H1 (cell line): ENCODE results near the gene MIER2. TPM values are rescaled to one million over a fixed set of nuclear protein-coding genes. Genes with fewer than 3 reads are reported as not detected.

ENCODE experiments used
- SIN3A ChIP-seq, 2 experiments: IDR thresholded peaks in 1 of 2; conservative IDR thresholded peaks in 1 of 2; 2 replicates each; pipeline ENCODE4 v1.6.1; 2011 to 2012; ENCODE audit warnings: low read length in 2 of 2, improper control_type of control experiment in 1 of 2, low read depth in 1 of 2, mild to moderate bottlenecking in 1 of 2
- polyA plus RNA-seq, 7 experiments: library from polyadenylated mRNA; depleted of rRNA in 3 of 7; stranded (reverse) in 5 of 7; unstranded in 2 of 7; fragments of >200 nt in 5 of 7; fragments of 200-250 nt in 2 of 7; gene quantifications; 1 replicate in 5 of 7; 2 replicates in 1 of 7; 4 replicates in 1 of 7; pipeline versions ENCODE4 v1.2.1 to v1.2.3, GENCODE V29; 2011 to 2013; ENCODE audit warnings: missing spikeins in 2 of 7, mixed read lengths in 2 of 7
- total RNA-seq: library from RNA; stranded (reverse); fragmentation: NEBNext Ultra II Directional; extraction: Animal tissue kit (Norgen Biotek cat#: 25700); gene quantifications from 2 replicates; pipeline ENCODE4 v1.2.1, GENCODE V29; 2021
- TF ChIP-seq, protein P1 (sequence below): fragments of 300-600 bp; sonication (generic); IDR thresholded peaks from 2 replicates; pipeline ENCODE4 v1.7.1; 2012; ENCODE audit warnings: low read length, moderate library complexity, mild to moderate bottlenecking, inconsistent platforms; ENCODE audit not compliant: insufficient replicate concordance

Gene MIER2
- total and polyA plus RNA-seq, 2 of the 8 experiments (the other 6 are each of a cell fraction or from before 2014, with no cell fraction given), result 30.3 to 48.3 TPM

DNA sequence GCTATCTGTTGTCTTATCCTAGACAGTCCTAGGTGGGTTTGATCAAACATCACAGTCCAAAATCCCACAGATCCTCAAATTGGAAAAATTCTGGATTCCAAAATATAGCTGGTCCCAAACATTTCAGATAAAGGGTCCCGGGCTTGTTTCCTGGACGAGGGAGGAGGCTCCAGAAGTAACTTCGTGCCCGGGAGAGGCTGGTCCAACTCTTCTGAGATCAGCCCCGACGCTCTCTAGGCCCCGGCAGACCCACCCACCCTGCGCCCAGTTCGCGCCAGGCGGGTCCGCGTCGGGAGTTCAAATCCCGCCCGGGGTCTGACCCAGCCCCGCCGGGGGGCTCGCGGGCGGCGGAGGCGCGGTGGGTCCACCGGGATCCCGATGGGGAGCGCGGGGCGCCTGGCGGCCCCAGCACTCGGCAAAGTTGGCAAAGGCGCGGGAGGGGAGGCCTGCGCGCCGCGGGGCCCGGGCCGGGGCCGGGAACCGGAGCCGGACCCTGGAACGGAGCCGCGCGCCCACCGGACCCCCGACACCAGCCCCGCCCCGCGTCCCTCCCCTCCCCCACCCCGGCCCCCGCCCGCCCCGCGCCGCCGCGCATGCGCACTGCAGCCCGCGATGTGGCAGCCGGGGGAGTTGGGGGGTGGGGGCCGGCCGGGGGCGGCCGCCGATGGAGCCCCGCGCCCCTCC, 513 bp downstream of the MIER2 start (continued):
- TF ChIP-seq, protein P1, sequence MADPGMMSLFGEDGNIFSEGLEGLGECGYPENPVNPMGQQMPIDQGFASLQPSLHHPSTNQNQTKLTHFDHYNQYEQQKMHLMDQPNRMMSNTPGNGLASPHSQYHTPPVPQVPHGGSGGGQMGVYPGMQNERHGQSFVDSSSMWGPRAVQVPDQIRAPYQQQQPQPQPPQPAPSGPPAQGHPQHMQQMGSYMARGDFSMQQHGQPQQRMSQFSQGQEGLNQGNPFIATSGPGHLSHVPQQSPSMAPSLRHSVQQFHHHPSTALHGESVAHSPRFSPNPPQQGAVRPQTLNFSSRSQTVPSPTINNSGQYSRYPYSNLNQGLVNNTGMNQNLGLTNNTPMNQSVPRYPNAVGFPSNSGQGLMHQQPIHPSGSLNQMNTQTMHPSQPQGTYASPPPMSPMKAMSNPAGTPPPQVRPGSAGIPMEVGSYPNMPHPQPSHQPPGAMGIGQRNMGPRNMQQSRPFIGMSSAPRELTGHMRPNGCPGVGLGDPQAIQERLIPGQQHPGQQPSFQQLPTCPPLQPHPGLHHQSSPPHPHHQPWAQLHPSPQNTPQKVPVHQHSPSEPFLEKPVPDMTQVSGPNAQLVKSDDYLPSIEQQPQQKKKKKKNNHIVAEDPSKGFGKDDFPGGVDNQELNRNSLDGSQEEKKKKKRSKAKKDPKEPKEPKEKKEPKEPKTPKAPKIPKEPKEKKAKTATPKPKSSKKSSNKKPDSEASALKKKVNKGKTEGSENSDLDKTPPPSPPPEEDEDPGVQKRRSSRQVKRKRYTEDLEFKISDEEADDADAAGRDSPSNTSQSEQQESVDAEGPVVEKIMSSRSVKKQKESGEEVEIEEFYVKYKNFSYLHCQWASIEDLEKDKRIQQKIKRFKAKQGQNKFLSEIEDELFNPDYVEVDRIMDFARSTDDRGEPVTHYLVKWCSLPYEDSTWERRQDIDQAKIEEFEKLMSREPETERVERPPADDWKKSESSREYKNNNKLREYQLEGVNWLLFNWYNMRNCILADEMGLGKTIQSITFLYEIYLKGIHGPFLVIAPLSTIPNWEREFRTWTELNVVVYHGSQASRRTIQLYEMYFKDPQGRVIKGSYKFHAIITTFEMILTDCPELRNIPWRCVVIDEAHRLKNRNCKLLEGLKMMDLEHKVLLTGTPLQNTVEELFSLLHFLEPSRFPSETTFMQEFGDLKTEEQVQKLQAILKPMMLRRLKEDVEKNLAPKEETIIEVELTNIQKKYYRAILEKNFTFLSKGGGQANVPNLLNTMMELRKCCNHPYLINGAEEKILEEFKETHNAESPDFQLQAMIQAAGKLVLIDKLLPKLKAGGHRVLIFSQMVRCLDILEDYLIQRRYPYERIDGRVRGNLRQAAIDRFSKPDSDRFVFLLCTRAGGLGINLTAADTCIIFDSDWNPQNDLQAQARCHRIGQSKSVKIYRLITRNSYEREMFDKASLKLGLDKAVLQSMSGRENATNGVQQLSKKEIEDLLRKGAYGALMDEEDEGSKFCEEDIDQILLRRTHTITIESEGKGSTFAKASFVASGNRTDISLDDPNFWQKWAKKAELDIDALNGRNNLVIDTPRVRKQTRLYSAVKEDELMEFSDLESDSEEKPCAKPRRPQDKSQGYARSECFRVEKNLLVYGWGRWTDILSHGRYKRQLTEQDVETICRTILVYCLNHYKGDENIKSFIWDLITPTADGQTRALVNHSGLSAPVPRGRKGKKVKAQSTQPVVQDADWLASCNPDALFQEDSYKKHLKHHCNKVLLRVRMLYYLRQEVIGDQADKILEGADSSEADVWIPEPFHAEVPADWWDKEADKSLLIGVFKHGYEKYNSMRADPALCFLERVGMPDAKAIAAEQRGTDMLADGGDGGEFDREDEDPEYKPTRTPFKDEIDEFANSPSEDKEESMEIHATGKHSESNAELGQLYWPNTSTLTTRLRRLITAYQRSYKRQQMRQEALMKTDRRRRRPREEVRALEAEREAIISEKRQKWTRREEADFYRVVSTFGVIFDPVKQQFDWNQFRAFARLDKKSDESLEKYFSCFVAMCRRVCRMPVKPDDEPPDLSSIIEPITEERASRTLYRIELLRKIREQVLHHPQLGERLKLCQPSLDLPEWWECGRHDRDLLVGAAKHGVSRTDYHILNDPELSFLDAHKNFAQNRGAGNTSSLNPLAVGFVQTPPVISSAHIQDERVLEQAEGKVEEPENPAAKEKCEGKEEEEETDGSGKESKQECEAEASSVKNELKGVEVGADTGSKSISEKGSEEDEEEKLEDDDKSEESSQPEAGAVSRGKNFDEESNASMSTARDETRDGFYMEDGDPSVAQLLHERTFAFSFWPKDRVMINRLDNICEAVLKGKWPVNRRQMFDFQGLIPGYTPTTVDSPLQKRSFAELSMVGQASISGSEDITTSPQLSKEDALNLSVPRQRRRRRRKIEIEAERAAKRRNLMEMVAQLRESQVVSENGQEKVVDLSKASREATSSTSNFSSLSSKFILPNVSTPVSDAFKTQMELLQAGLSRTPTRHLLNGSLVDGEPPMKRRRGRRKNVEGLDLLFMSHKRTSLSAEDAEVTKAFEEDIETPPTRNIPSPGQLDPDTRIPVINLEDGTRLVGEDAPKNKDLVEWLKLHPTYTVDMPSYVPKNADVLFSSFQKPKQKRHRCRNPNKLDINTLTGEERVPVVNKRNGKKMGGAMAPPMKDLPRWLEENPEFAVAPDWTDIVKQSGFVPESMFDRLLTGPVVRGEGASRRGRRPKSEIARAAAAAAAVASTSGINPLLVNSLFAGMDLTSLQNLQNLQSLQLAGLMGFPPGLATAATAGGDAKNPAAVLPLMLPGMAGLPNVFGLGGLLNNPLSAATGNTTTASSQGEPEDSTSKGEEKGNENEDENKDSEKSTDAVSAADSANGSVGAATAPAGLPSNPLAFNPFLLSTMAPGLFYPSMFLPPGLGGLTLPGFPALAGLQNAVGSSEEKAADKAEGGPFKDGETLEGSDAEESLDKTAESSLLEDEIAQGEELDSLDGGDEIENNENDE, result no peak
- 0 out of 4 replicates have a peak, but pooled peaks of 1 of the 2 experiments have one; percentile 16 for TF ChIP-seq SIN3A (conservative IDR thresholded peaks at IDR 0.05 in 1 of 2, IDR thresholded peaks at IDR 0.05 in 1 of 2; ENCODE audit: low read depth in 1 of 2, low read length in 2 of 2)
- TF ChIP-seq, all 59 proteins: peak for 2
